Esophagus squamous epithelium (tissue), 5 donors: ENCODE results near the gene RNF121. TPM values are rescaled to one million over a fixed set of nuclear protein-coding genes. Genes with fewer than 3 reads are reported as not detected.
A peak's percentile ranks its signal among the peaks of the same experiment; 100 is the strongest.
"Not testable (repeated sequence)": the region's sequence is repeated elsewhere in the genome, so short reads cannot be mapped to it uniquely, and the experiment has no call there.

ENCODE experiments used
- DNase-seq: peaks from one replicate; lab custom pipeline; 2025; lab: John Stamatoyannopoulos, UW
- H3K27ac ChIP-seq, 4 donors: fragments of 200-600 bp; sonication (generic); one replicate each; pipeline ENCODE4 v1.5.1; 2016 to 2019; ENCODE audit warnings: mild to moderate bottlenecking in 1 of 4
- H3K27me3 ChIP-seq, 4 donors: fragments of 200-600 bp; sonication (generic); 1 replicate in 3 of 4; 2 replicates in 1 of 4; pipeline versions ENCODE4 v1.5.1 to v1.6.0; 2017 to 2021; ENCODE audit warnings: antibody characterized with exemption in 1 of 4
- H3K36me3 ChIP-seq, 3 donors: fragments of 200-600 bp; sonication (generic); one replicate each; pipeline ENCODE4 v1.5.1; 2016 to 2019
- H3K4me1 ChIP-seq, 3 donors: fragments of 200-600 bp; sonication (generic); one replicate each; pipeline ENCODE4 v1.5.1; 2017 to 2019
- H3K4me3 ChIP-seq, 4 donors: fragments of 200-600 bp; sonication (generic); 1 replicate in 3 of 4; 2 replicates in 1 of 4; pipeline ENCODE4 v1.5.1; 2016 to 2019; ENCODE audit warnings: mild to moderate bottlenecking in 2 of 4, moderate library complexity in 1 of 4
- H3K9me3 ChIP-seq, 3 donors: fragments of 200-600 bp; sonication (generic); one replicate each; pipeline ENCODE4 v1.5.1; 2016 to 2019
- POLR2A ChIP-seq, 4 donors: fragments of 450-650 bp; IDR thresholded peaks; one replicate each; pipeline ENCODE4 v1.6.1; 2017; ENCODE audit warnings: antibody characterized with exemption in 4 of 4, mild to moderate bottlenecking in 4 of 4, moderate library complexity in 3 of 4
- WGBS, 2 donors: methylation state at CpG; one replicate each; pipeline ENCODE4 v1.1.5; 2018; 5-methylcytosine and 5-hydroxymethylcytosine counted together
- intact Hi-C: fragments of 100-400 bp; cut with DNase I; formaldehyde crosslinking; loops from one replicate; pipeline ENCODE4 v1.15.0; 2022
- total RNA-seq, 4 donors: library from RNA; depleted of rRNA; stranded (reverse); fragments of >200 nt; gene quantifications; one replicate each; pipeline ENCODE4 v1.1.0, GENCODE V29; 2016
- TF ChIP-seq, protein P1 (sequence below), 6 experiments: fragments of 450-650 bp in 4 of 6; fragments of 200-600 bp in 2 of 6; sonication (generic) in 2 of 6; IDR thresholded peaks; one replicate each; pipeline ENCODE4 v1.5.1; 2016 to 2019; ENCODE audit warnings: antibody characterized with exemption in 6 of 6, mild to moderate bottlenecking in 4 of 6, moderate library complexity in 4 of 6
- donor health status: DM: yes; HTN: yes; CAD: no.

RNF121 gene
- 10 to 100 TPM; 10.9 to 17.6 (median 16.3) TPM for total RNA-seq

DNA sequence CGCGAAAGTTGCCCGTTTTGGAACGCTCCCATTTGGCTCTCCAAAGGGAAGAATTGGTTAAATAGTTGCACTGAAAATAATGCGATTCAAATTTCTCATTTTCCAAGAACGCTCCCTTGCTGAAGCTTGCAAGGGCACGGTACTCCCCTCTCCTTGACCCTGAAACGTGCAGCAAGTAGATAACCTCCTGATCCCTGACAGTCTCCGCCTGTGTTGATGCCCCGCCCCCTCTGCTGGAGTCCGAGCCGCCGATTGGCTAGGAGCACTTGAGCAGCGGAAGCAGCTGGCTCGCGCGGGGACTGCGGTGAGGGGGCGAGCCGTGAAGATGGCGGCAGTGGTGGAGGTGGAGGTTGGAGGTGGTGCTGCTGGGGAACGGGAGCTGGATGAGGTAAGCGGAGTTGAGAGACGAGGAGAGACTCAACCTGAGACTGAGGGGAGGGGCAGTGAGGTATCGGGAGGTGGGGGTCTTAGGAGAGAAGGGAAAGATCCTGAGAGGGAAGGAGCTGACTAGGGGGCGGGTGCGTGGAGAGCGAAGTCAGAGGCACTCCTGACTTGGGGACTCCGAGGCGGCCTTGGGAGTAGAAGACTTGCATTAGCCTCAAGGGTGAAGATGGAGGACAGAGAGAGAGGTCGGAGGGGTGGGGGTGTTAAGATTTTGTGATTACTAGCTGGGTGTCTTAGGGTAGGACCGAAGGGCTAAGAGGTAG lies at the start of gene RNF121:
Gene RNF121, plus strand, starts transcription at position 310 of the 707 bp plus-strand sequence. Its CDS starts 16 bp downstream, at position 326.
- WGBS, 2 donors = 0 to 1% methylated on average over 21 to 24 of the region's 32 CpGs
- Histone ChIP-seq H3K36me3 (no peaks in the 10 kb centered on the region), H3K27me3 (no peaks in the 10 kb centered on the region), H3K4me3 (peak within 1 kb of the TSS; percentile 75 to 94 (median 82)), H3K27ac (peak within 1 kb of the TSS; percentile 92 to 96 (median 93)), H3K4me1 (peaks cover 10 to 48% (median 25%) of the 10 kb centered on the region in 3 donors), H3K9me3 (no peaks in the 10 kb centered on the region)
- TF ChIP-seq, protein P1, sequence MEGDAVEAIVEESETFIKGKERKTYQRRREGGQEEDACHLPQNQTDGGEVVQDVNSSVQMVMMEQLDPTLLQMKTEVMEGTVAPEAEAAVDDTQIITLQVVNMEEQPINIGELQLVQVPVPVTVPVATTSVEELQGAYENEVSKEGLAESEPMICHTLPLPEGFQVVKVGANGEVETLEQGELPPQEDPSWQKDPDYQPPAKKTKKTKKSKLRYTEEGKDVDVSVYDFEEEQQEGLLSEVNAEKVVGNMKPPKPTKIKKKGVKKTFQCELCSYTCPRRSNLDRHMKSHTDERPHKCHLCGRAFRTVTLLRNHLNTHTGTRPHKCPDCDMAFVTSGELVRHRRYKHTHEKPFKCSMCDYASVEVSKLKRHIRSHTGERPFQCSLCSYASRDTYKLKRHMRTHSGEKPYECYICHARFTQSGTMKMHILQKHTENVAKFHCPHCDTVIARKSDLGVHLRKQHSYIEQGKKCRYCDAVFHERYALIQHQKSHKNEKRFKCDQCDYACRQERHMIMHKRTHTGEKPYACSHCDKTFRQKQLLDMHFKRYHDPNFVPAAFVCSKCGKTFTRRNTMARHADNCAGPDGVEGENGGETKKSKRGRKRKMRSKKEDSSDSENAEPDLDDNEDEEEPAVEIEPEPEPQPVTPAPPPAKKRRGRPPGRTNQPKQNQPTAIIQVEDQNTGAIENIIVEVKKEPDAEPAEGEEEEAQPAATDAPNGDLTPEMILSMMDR (IDR thresholded peaks at IDR 0.05) = no peak
- peak in 2 of 4 donors; percentile 37 to 48 for TF ChIP-seq POLR2A (IDR thresholded peaks at IDR 0.05)
- intact Hi-C loops = no loop called here
- DNase-seq = peak; percentile 79

DNA sequence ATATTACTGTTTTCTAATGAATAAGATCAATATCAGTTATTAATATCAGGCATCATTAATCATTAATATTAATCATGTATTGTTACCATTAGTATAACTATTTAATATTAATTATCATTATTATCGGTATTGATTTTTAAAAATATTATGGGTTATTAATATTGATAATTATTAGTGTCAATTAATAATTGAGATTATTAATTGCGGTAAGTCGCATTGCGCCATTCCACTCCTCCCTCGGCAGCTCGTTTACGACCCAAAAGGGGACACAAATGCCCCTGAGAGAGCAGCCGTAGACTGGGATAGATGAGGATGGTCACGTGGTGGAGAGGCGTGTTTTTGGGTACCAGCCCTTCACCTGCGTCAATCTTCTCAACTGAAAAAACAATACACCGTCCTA lies 43.0 kb upstream of the RNF121 start:
- H3K36me3 ChIP-seq, H3K27ac ChIP-seq, H3K4me3 ChIP-seq, H3K27me3 ChIP-seq, DNase-seq, intact Hi-C loops, H3K9me3 ChIP-seq, H3K4me1 ChIP-seq: not testable (repeated sequence)
- WGBS, 2 donors = 95 to 99% methylated on average over 12 of the region's 12 CpGs

DNA sequence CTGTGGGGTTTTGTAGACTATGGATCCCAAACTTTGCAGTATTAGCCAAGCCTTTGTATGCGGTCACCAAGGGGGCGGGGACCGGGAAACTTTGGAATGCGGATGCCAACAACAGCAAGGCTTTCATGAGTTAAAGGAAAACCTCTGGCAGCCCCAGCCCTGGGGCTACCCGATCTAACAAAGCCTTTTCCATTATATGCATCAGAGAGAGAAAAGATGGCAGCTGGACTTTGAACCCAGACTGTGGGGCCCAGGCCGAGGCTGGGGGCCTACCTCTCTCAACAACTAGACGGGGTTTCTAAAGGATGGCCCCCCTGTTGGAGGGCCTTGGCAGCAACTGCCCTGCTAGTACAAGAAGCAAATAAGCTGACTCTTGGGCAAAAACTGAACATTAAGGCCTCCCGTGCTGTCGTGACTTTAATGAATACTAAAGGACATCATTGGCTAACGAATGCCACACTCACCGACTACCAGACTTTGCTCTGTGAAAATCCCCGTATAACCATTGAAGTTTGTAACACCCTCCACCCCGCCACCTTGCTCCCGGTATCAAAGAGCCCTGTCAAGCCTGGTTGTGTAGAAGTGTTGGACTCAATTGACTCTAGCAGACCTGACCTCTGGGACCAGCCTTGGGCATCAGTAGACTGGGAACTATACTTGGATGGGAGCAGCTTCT lies 40.4 kb upstream of the RNF121 start:
- WGBS, 2 donors = 84 to 90% methylated on average over 13 of the region's 14 CpGs
- H3K9me3 ChIP-seq, H3K27ac ChIP-seq, H3K4me1 ChIP-seq, H3K27me3 ChIP-seq, intact Hi-C loops, H3K4me3 ChIP-seq, DNase-seq, H3K36me3 ChIP-seq: not testable (repeated sequence)

DNA sequence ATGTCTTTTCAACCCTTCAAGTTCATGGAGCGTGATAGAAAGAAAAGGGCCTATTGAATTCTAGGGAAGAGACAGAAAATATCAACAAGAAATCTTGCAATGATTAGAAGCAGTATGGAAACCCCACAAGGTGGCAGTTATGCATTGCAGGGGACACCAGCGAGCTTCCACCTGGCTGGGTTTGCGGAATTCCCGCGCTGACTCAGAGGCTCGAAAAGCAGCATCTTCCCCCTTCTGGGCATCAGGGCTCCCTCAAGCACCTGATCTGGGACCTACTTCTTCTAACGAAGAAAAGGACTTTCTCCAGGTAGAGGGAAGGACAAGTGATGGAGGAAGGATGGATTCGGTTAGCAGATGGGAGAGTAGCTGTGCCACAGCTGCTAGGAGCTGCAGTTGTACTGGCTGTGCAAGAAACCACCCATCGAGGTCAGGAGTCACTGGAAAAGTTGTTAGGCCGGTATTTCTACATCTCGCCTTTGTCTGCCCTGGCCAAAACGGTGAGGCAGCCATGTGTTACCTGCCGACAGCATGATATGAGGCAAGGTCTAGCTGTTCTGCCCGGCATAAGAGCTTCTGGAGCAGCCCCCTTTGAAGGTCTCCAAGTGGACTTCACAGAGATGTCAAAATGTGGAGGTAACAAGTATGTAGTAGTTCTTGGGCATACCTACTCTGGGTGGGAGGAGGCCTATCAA lies 39.5 kb upstream of the RNF121 start:
- H3K27ac ChIP-seq, H3K27me3 ChIP-seq, H3K36me3 ChIP-seq, DNase-seq, H3K9me3 ChIP-seq, H3K4me3 ChIP-seq, intact Hi-C loops, H3K4me1 ChIP-seq: not testable (repeated sequence)
- 70 to 89% methylated on average over 6 to 7 of the region's 14 CpGs for WGBS, 2 donors

DNA sequence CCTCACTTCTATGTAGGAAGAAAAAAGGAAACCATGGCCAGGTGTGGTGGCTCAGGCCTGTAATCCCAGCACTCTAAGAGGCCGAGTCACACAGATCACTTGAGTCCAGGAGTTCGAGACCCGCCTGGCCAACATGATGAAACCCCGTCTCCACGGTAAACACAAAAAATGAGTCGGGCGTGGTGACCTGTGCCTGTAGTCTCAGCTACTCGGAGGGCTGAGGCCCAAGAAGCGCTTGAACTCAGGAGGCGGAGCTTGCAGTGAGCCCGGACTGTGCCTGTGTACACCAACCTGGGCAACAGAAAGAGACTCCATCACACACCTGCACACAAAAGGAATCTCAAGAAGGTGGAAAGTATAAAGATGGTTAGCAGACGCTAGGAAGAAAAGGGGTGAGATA lies 32.9 kb upstream of the RNF121 start:
- H3K4me1 ChIP-seq = no peaks in the 10 kb centered on the region
- peaks cover 0 to 5% (median 0%) of the 10 kb centered on the region in 3 donors for H3K36me3 ChIP-seq
- no peak for TF ChIP-seq POLR2A (IDR thresholded peaks at IDR 0.05)
- TF ChIP-seq, protein P1 (IDR thresholded peaks at IDR 0.05) = no peak
- intact Hi-C loops = no loop called here
- no peak overlapping the region for H3K27ac ChIP-seq
- 90 to 95% methylated on average over 9 to 12 of the region's 12 CpGs for WGBS, 2 donors
- H3K9me3 ChIP-seq = no peaks in the 10 kb centered on the region
- H3K4me3 ChIP-seq = no peak overlapping the region
- no peaks in the 10 kb centered on the region for H3K27me3 ChIP-seq
- no peak for DNase-seq

DNA sequence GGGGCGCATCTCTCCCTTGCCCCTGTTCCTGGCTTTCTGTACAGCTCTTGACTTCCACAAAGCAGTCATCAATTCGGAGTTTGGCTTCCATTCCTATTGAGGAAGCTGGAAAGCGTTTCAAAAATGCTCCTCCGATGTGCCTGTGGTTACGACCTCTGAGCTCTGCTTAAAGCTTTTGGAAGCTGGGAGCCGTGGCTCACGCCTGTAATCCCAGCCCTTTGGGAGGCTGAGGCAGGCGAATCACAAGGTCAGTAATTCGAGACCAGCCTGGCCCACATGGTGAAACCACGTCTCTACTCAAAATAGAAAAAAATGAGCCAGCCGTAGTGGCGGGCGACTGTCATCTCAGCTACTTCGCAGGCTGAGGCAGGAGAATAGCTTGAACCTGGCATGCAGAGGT lies 27.7 kb upstream of the RNF121 start:
- intact Hi-C loops, H3K4me3 ChIP-seq, H3K27ac ChIP-seq, H3K4me1 ChIP-seq, DNase-seq, H3K9me3 ChIP-seq, H3K27me3 ChIP-seq: not testable (repeated sequence)
- 82 to 88% methylated on average over 9 to 14 of the region's 14 CpGs for WGBS, 2 donors
- H3K36me3 ChIP-seq = peaks cover 0 to 30% (median 0%) of the 10 kb centered on the region in 3 donors

DNA sequence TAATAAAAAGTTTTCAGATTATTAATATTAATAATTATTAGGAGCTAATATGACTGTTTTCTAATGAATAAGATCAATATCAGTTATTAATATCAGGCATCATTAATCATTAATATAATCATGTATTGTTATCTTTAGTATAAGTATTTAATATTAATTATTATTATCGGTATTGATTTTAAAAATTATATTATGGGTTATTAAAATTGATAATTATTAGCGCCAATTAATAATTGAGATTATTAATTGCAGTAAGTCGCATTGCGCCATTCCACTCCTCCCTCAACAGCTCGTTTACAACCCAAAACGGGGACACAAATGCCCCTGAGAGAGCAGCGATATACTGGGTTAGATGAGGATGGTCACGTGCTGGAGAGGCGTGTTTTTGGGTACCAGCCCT lies 20.6 kb upstream of the RNF121 start:
- Histone ChIP-seq H3K36me3 (peaks cover 0 to 53% (median 0%) of the 10 kb centered on the region in 3 donors), H3K27ac (no peak overlapping the region), H3K27me3 (no peaks in the 10 kb centered on the region), H3K9me3 (no peaks in the 10 kb centered on the region), H3K4me3 (no peak overlapping the region), H3K4me1 (peaks cover 0 to 10% (median 0%) of the 10 kb centered on the region in 3 donors)
- 82 to 85% methylated on average over 9 of the region's 9 CpGs for WGBS, 2 donors
- TF ChIP-seq, protein P1 (IDR thresholded peaks at IDR 0.05) = no peak
- no peak for TF ChIP-seq POLR2A (IDR thresholded peaks at IDR 0.05)
- no peak for DNase-seq
- intact Hi-C loops = no loop called here

DNA sequence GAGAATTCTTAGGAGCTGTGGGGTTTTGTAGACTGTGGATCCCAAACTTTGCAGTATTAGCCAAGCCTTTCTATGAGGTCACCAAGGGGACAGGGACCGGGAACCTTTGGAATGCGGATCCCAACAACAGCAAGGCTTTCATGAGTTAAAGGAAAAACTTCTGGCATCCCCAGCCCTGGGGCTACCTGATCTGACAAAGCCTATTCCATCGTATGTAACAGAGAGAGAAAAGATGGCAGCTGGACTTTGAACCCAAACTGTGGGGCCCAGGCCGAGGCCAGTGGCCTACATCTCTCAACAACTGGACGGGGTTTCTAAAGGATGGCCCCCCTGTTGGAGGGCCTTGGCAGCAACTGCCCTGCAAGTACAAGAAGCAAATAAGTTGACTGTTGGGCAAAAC lies 18.1 kb upstream of the RNF121 start:
- WGBS, 2 donors = 89 to 90% methylated on average over 3 to 4 of the region's 5 CpGs
- H3K4me1 ChIP-seq, H3K27me3 ChIP-seq, intact Hi-C loops, DNase-seq, H3K4me3 ChIP-seq, H3K27ac ChIP-seq, H3K9me3 ChIP-seq: not testable (repeated sequence)
- peaks cover 0 to 61% (median 10%) of the 10 kb centered on the region in 3 donors for H3K36me3 ChIP-seq
